HG03432 (cell line): ENCODE measurements around the gene MRPL9.
"Not testable (repeated sequence)": the region's sequence is repeated elsewhere in the genome, so short reads cannot be mapped to it uniquely, and the experiment has no call there.

Experiments
- ATAC-seq: cut with Tn5 transposase; IDR thresholded peaks from one replicate; pipeline ENCODE4 v1.9.1; 2021; ENCODE audit warnings: mild to moderate bottlenecking, moderate library complexity; ENCODE audit not compliant: unreplicated experiment

MRPL9 gene

DNA sequence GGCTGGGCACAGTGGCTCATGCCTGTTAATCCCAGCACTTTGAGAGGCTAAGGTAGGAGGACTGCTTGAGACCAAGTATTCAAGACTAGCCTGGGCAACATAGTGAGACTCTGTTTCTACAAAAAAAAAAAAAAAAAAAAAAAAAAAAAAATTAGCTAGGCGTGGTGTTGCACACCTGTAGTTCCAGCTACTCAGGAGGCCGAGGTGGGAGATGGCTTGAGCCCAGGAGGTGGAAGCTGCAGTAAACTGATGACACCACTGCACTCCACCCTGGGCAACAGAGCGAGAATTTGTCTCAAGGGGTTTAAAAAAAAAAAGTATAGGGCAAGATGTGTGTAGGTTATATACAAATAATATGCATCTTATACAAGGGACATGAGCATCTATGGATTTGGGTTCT lies 24.4 kb upstream of the MRPL9 start:
- ATAC-seq = no peak

DNA sequence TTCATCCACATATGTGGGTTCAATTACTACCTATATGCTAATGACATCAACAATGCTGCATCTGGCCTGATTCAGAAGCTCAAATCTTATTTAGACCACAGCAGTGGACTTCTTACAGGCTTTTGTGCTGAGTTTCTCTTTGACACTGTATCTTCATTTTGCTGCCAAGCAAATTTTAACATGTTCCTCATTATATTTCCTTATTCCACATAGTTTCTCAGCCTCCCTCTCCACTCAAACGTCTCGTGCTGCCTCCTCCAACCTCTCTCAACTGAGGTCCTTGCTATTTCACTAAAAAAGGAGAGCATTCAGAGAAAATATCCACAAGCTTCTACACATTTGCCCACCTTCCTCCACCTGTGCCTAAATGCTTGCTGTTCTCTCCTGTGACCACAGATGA lies 20.5 kb upstream of the MRPL9 start:
- no peak for ATAC-seq

DNA sequence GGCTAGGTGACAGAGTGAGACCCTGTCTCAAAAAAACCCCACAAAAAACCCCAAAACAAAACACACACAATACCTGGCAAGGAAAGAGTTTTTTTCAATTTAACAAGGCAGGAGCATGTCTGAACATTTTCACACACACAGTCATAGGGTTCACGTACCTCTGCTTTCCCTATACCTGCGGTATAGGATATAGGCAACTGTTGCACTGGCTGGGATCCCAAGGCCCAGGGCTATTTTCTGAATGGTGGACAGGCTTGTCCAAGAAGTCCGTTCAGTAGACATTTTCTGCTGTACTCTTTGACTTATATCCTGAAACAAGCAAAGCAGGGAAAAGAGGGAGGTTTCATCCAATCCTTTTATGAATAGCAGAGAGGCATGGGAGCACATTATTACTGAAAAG lies 19.4 kb upstream of the MRPL9 start:
- no peak for ATAC-seq

DNA sequence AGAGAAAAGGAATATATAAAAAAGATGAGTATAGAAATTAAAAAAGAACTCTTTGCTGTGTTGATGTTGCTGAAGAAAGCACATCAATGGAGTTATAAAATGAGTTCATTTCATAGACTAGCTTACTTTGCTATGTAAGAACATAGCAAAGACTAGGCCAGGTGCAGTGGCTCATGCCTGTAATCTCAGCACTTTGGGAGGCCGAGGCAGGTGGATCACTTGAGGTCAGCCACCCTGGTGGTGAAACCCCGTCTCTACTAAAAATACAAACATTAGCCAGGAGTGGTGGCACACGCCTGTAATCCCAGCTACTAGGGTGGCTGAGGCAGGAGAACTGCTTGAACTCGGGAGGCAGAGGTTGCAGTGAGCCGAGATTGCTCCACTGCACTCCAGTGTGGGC lies 18.7 kb upstream of the MRPL9 start:
- ATAC-seq = not testable (repeated sequence)

DNA sequence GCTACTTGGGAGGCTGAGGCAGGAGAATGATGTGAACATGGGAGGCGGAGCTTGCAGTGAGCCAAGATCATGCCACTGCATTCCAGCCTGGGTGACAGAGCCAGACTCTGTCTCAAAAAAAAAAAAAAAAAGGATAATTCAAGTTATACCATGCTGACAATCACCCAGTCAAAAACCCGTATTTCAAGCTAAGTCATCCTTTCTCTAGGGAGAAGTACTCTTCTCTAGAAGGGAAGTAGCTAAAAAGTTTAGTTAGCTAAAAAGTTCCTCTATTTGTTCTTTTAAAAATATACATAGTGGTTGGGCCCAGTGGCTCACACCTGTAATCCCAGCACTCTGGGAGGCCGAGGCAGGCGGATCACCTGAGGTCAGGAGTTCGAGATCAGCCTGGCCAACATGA lies 17.4 kb upstream of the MRPL9 start:
- not testable (repeated sequence) for ATAC-seq

DNA sequence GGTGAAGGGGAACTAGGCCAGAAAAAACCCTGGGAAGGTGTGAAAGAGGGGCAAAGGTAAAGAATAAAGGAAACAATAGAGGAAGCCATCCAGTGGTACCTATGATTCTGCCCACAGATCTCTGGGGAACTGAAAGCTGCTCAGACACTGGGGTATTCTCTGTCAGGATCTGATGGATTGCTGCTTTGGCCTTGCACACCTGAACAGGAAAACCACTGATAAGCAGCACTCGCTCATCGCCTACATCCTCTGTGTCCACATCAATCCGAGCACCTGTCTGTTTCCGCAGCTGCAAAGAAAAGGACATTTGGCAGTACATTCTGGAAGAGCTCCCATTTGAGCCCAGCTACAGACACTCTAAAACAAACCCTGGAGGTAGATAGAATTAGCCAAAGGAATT lies 16.6 kb upstream of the MRPL9 start:
- ATAC-seq = no peak

DNA sequence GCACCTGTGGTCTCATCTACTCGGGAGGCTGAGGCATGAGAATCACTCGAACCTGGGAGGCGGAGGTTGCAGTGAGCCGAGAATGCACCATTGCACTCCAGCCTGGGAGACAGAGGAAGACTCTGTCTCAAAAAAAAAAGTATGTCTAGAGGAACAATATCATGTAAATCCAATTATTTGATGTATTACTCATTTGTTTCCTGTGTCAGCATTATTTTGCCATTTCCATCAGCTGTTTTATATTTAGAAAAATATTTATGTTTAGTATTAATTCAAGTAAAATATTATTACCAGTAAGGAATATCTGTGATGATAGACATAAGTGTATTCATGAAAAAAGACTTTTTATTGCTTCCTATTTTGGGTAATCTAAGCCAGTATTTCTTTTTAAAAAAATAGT lies 14.0 kb upstream of the MRPL9 start:
- ATAC-seq = no peak

DNA sequence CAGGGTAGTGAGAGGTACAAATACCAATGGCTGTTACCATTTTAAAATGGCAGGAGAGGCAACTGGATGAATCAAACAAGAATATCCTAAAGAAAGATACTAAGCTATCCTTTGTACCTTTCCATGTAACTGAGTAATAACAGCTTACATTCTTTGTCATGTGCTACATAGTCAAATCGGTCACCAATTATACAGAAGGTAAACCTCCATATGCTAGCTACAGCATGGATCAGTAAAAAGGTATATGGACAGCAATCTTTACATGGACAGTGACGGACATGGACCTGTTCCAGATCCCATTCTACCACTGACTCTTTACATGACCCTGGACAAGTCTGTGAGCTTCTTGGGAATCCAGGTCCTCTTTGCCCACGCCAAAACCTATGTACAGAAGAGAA lies 13.4 kb upstream of the MRPL9 start:
- no peak for ATAC-seq

DNA sequence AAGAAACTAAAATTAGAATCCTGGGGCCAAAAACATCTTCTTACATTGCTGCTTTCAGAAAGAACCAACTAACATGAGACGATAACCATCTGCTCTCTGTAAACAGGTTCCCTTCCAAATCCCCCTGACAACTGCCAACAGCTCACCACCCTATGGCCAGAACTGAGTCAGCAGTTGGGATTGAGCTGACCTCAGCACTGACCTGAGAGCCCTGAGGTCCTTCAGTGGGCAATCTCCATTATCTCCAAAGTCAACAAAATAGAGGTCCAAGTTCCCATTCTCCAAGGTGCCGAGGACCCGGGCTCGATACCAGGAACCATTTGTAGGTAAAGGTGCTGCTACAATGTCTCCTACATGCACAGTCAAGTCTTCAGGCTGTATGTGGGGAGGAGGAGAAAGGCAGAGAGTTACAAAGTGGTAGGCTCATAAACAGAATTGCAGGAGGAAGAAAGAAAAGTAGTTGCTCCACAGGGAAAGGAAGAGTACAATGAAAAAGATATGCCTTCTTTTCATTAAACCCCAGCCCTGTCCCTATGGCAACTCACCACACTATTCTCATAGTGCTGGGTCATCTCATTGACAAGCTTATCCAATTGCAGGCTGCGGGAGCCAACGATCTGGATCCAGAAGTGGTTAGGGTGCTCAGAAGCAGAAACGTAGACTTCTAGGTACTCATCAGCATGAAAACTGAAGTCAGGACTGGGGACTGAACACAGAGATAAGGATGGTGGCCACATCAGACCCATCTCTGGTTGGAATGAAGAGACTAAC lies 12.8 kb upstream of the MRPL9 start:
- ATAC-seq = no peak

DNA sequence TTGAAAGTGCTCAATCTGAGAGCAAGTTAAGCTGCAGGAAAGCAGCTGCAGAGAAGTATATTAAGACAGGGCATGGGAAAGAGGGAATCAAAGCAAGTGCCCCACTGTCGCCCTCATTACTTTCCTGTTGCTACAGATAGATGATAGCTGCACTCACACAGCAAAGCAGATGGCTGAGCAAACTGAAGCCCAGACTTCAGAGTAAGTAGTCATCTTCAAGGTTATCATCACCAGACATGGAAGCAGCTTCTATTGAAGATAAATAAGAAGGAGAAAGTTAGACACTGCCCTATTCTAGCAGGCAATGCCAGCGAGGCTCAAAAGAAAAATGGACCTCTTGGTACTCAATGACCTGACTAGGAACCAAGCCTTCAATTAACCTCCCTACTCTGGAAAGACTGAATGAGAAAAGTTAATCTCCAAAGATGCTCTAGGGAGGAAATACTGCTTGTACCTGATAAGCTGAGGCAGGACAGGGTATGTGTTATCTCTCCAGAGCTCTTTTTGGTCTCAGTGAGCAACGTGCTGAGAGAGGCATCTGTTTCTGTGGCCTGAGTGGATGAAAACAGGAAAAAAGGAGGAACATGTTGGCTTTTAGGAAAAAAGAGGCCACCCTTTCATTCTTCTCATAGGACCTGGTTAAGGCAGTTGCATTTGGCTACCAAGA lies 11.1 kb upstream of the MRPL9 start:
- no peak for ATAC-seq

DNA sequence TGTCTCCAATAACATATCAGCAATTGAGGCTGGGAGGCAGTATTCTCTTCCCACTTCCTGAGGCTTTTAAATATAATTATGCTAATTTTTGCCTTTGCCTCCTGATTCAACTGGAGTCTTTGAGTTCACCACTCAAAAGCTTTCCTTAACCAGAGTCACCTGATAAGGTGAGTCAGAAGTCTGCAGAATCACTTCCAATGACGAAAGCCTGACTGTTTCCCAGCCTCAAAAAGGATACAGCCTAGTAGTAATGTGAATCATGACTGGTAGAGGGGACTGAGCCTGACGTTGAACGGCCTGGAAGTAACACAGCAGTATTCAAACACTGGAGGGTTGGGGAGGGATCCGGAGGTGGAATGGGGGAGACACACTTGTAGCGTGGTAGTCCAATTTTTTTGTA lies 10.4 kb upstream of the MRPL9 start:
- ATAC-seq = no peak

DNA sequence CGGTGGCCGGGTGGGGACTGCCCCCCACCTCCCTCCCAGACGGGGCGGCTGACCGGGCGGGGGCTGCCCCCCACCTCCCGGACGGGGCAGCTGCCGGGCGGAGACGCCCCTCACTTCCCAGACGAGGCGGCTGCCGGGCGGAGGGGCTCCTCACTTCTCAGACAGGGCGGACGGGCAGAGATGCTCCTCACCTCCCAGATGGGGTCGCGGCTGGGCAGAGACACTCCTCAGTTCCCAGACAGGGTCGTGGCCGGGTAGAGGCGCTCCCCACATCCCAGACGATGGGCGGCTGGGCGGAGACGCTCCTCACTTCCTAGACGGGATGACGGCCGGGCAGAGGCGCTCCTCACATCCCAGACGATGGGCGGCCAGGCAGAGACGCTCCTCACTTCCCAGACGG lies 6.0 kb upstream of the MRPL9 start:
- not testable (repeated sequence) for ATAC-seq

DNA sequence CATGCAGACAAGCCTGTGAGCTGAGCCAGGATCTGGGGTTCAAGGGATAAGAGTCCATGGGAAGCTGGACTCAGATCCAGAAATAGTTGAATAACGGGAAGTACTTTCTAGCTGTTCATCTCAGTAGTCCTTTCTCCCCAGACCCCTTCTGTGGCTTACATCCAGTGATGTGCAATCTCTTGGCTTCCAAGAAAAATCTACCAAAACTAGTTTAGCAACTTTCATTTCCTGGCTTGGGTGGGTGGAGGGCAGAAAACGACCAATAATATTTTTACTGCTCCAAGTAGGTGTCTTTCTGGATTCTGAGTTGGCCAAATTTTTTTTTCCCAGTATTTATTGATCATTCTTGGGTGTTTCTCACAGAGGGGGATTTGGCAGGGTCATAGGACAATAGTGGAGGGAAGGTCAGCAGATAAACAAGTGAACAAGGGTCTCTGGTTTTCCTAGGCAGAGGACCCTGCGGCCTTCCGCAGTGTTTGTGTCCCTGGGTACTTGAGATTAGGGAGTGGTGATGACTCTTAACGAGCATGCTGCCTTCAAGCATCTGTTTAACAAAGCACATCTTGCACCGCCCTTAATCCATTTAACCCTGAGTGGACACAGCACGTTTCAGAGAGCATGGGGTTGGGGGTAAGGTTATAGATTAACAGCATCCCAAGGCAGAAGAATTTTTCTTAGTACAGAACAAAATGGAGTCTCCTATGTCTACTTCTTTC lies 5.2 kb upstream of the MRPL9 start:
- ATAC-seq = not testable (repeated sequence)

DNA sequence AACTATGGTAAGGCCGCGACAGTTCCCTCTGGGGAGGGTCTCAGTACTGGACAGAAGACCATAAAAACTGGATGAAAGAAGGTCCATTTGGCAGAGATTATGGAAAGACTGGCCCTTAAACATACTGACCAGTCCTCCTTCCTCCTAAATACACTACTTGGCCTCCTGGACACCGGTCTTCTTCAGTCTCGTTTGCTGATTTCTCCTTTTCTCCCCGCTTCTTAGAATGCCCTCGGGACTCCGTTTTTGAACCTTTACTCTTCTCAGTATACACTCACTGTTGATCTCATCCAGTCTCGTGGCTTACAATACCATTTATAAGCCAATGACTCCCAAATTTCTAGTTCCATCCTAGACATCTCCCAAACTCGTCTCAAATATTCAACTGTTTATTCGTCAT lies 694 bp upstream of the MRPL9 start:
- no peak for ATAC-seq

DNA sequence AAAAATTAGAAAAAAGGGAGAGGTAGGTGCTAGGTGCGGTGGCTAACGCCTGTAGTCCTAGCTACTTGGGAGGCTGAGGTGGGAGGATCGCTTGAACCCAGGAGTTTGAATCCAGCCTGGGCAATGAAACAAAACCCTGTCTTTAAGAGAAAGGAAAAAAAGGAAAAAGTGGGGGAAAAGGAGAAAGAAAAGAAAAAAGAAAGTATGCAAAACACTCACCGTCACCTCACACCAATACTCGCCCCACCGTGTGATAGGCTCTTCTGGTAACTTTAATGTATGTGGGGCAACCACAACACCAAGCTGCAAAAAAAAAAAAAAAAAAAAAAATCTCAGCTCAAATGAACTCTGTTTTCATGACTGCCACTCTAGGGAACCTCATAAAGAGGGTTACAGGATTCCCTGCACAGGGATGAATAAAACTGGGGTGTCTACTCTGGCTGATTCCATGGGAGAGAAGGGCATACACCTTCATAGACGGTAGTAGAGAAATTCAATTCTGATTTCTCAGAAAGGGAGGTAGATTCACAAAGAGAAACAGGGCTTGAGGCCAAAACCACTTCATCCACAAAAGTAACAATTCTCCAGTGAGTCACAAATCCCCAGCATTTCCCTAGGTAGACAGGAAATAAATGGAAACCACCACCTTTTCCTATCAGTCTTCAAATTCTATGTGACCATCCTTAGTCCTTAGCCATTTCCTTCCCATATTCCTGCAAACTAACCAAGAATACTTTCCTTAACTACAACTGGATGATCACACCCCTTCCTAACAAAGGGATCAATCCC lies 2.5 kb downstream of the MRPL9 start:
- no peak for ATAC-seq

DNA sequence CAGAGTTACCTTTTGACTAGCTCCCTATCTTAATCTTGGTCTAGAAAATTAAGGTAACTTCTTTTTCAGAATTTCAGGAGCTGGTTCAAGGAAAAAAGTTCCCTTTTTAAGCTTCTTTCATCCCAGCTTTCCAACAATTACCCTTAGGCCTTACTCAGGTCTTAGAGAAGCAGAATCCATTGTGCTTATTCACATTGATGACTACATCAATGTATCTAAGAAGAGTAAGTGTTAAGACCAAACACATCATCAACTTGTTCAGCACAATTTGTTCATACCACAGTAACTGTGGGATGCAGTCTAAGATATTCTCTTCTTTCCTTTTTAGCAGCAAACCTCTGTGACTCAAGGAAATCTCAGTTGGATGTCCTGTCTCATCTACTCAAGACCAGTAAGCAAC lies 4.1 kb downstream of the MRPL9 start:
- no peak for ATAC-seq

DNA sequence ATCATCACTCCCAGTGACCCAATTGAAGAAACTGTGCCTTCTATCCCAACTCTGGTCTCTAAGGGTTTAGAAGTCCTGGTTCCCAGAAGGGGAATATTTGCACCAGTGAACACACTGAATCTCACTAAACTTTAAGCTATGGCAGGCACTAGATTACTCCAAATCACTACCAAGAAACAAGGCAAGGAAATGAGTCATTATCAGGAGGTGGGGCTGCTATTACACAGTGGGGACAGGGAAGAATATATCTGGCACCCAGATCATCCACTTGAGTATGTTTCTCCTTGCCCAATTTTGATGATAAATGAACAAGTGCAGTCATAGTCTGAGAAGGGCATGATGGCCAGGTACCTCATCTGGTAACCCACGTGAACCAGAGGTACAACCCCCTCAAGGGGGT lies 7.0 kb downstream of the MRPL9 start:
- no peak for ATAC-seq

DNA sequence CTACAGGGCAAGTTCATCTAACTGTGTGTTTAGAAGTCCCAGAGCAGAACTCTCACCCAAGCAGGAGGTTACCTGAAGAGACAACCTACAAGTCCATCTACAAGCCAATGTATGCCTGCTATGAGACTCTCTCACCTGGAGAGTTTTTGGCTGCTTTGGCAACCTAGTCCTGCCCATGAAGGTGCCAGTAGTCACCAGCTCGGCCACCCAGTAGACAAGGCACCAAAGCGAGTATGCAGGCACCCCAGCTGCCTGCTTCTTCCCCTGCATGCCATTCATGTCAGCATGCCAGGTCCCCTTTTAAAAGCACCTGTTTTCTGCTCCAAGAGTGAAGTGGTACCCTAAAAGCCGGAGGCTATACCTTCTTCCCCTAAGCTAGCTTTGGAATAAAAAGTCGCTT lies 21.8 kb downstream of the MRPL9 start:
- ATAC-seq = no peak

DNA sequence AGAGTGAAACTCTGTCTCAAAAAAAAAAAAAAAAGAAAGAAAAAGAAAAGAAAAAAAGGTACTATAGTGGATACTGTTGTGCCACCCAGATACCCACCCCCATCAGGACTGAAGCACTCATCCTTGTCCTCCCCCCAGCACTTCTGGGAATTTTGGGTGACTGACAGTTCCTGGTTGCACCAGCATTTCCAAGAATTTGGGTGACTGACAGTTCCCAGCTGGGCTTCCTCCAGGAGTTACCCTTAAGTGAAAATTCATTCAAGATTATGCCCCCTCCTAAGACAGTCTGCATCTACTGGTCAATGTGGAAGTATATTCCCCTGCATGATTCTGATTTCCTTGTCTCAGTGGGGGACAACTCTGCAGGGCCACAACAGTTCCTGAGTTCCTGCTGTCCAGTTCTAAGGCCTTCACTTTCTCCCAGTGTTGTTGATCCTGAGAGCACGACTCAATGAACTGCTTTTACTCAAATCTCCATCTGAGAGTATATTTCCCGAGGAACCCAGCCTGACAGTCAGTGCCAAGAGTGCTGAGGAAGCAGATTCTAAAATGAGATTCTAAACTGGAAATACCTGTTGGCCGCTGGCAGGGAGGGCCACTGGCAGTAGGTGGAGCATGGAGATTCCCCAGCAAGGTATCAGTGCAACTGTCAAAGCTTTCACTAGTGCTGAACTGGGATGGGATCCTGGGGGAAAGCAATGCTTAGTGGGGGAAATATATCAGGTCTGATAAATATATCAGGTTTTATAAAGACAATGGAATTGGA lies 23.5 kb downstream of the MRPL9 start:
- ATAC-seq = no peak

DNA sequence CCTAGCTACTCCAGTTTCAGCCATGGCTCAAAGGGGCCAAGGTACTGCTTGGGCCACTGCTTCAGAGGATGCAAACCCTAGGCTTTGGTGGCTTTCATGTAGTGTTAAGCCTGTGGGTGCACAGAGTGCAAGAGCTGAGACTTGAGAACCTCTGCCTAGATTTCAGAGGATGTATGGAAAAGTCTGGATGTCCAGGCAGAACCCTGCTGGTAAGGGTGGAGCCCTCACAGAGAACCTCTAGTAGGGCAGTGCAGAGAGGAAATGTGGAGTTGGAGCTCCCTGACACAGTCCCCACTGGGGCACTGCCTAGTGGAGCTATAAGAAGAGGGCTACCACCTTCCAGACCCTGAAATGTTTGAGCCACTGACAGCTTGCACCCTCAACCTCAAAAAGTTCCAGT lies 25.8 kb downstream of the MRPL9 start:
- no peak for ATAC-seq

DNA sequence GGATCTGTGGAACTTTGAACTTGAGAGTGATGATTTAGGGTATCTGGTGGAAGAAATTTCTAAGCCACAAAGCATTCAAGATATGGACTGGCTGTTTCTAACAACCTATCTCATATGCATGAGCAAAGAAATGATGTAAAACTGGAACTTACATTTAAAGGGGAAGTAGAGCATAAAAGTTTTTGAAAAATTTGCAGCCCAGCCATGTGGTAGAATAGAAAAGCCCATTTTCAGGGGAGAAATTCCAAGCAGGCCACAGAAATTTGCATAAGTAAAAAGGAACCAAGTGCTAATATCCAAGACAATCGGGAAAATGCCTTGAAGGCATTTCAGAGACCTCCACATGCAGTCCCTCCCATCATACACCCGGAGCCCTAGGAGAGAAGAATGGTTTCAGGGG lies 26.3 kb downstream of the MRPL9 start:
- no peak for ATAC-seq
